ENCODE data around the gene GOSR1.

- no peak for TF ChIP-seq POLR2A (IDR thresholded peaks at IDR 0.05)
- no peak for TF ChIP-seq CTCF (IDR thresholded peaks at IDR 0.05)
Observed at GRCh38 chr17:30483159-30483558, 6.0 kb downstream of the GOSR1 start.
